Esophagus squamous epithelium (tissue), 4 donors: ENCODE results near the gene MED26.

Experiments used
- POLR2A ChIP-seq, 4 donors: fragments of 450-650 bp; IDR thresholded peaks; one replicate each; pipeline ENCODE4 v1.6.1; 2017; ENCODE audit warnings: antibody characterized with exemption in 4 of 4, mild to moderate bottlenecking in 4 of 4, moderate library complexity in 3 of 4
- TF ChIP-seq, protein P1 (sequence below), 6 experiments: fragments of 450-650 bp in 4 of 6; fragments of 200-600 bp in 2 of 6; sonication (generic) in 2 of 6; IDR thresholded peaks; one replicate each; pipeline ENCODE4 v1.5.1; 2016 to 2019; ENCODE audit warnings: antibody characterized with exemption in 6 of 6, mild to moderate bottlenecking in 4 of 6, moderate library complexity in 4 of 6

DNA sequence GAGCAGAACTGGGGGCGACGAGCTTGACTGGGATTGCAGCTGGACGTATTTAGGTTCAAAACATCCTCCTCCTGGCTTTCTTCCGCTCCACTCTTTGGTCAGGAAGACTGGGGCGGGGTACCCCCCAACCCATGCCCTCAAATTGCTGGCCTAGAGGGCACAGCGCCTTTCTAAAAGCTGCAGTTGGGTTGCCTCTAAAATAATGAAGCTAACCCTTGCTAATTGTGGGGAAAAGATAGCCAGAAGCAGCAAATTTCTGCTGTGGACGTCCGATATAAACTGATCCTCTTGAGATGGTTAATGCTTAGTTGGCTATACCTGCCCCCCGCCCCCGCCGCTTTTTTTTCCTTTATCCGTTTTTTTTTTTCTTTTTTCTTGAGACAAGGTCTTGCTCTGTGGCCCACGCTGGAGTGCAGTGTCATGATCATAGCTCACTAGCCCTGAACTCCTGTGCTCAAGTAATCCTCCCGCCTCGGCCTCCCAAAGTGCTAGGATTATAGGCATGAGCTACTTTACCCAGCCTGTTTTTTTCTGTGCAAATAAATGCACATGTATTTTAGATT is 85.0 kb downstream of the MED26 start:
- TF ChIP-seq, protein P1, sequence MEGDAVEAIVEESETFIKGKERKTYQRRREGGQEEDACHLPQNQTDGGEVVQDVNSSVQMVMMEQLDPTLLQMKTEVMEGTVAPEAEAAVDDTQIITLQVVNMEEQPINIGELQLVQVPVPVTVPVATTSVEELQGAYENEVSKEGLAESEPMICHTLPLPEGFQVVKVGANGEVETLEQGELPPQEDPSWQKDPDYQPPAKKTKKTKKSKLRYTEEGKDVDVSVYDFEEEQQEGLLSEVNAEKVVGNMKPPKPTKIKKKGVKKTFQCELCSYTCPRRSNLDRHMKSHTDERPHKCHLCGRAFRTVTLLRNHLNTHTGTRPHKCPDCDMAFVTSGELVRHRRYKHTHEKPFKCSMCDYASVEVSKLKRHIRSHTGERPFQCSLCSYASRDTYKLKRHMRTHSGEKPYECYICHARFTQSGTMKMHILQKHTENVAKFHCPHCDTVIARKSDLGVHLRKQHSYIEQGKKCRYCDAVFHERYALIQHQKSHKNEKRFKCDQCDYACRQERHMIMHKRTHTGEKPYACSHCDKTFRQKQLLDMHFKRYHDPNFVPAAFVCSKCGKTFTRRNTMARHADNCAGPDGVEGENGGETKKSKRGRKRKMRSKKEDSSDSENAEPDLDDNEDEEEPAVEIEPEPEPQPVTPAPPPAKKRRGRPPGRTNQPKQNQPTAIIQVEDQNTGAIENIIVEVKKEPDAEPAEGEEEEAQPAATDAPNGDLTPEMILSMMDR (IDR thresholded peaks at IDR 0.05), result no peak
- TF ChIP-seq POLR2A (IDR thresholded peaks at IDR 0.05), result no peak
